Liver (tissue), 9 donors: Measurements from ENCODE around the gene NLRC5. TPM values are rescaled to one million over a fixed set of nuclear protein-coding genes. Genes with fewer than 3 reads are reported as not detected.

ENCODE experiments used
- DNase-seq: peaks from one replicate; pipeline ENCODE4 v3.0.0-alpha.2; 2017; ENCODE audit warnings: low spot score
- H3K27ac ChIP-seq, 2 donors: one replicate each; pipeline ENCODE4 v1.7.0; 2013; ENCODE audit warnings: inconsistent platforms in 2 of 2, low read length in 2 of 2, control low read depth in 1 of 2, low read depth in 1 of 2, mild to moderate bottlenecking in 1 of 2
- H3K27me3 ChIP-seq, 4 donors: one replicate each; pipeline versions ENCODE4 v1.6.1 to v1.7.0; 2013; ENCODE audit warnings: low read length in 3 of 4, inconsistent platforms in 1 of 4, mild to moderate bottlenecking in 1 of 4, moderate library complexity in 1 of 4; ENCODE audit not compliant: control insufficient read depth in 4 of 4, insufficient read depth in 4 of 4
- H3K36me3 ChIP-seq, 4 donors: one replicate each; pipeline versions ENCODE4 v1.6.1 to v1.7.0; 2013; ENCODE audit warnings: low read length in 3 of 4, mild to moderate bottlenecking in 3 of 4, low read depth in 1 of 4, moderate library complexity in 1 of 4; ENCODE audit not compliant: control insufficient read depth in 4 of 4, insufficient read depth in 3 of 4
- H3K4me1 ChIP-seq, 4 donors: one replicate each; pipeline versions ENCODE4 v1.6.1 to v1.7.0; 2013; ENCODE audit warnings: low read length in 3 of 4, mild to moderate bottlenecking in 3 of 4, moderate library complexity in 1 of 4; ENCODE audit not compliant: control insufficient read depth in 4 of 4, insufficient read depth in 4 of 4
- H3K4me3 ChIP-seq, 3 donors: one replicate each; pipeline versions ENCODE4 v1.6.1 to v1.7.0; 2013; ENCODE audit warnings: low read length in 3 of 3, control low read depth in 1 of 3, low read depth in 1 of 3, mild to moderate bottlenecking in 1 of 3
- H3K9ac ChIP-seq, 2 donors: one replicate each; pipeline ENCODE4 v1.7.0; 2013; ENCODE audit warnings: low read length in 2 of 2, mild to moderate bottlenecking in 2 of 2, moderate library complexity in 2 of 2, control low read depth in 1 of 2, low read depth in 1 of 2
- H3K9me3 ChIP-seq, 4 donors: one replicate each; pipeline versions ENCODE4 v1.6.1 to v1.7.0; 2013; ENCODE audit warnings: low read length in 3 of 4; ENCODE audit not compliant: control insufficient read depth in 4 of 4
- EGR1 ChIP-seq, 2 donors: IDR thresholded peaks; 2 replicates each; pipeline ENCODE4 v1.6.1; 2016 to 2018; ENCODE audit warnings: antibody characterized with exemption in 2 of 2, low read depth in 2 of 2
- FOXA1 ChIP-seq: IDR thresholded peaks from 2 replicates; pipeline ENCODE4 v1.6.1; 2016; ENCODE audit warnings: antibody characterized with exemption
- FOXA2 ChIP-seq: IDR thresholded peaks from 2 replicates; pipeline ENCODE4 v1.6.1; 2016; ENCODE audit warnings: antibody characterized with exemption
- GABPA ChIP-seq, 2 donors: IDR thresholded peaks in 1 of 2; conservative IDR thresholded peaks in 1 of 2; 2 replicates each; pipeline ENCODE4 v1.6.1; 2016; ENCODE audit warnings: antibody characterized with exemption in 2 of 2, mild to moderate bottlenecking in 1 of 2, moderate library complexity in 1 of 2
- HNF4G ChIP-seq: IDR thresholded peaks from 2 replicates; pipeline ENCODE4 v1.6.1; 2016; ENCODE audit warnings: antibody characterized with exemption
- JUND ChIP-seq, 2 donors: IDR thresholded peaks; 2 replicates each; pipeline ENCODE4 v1.6.1; 2016; ENCODE audit warnings: antibody characterized with exemption in 2 of 2
- NR2F2 ChIP-seq: IDR thresholded peaks from 2 replicates; pipeline ENCODE4 v1.6.1; 2016; ENCODE audit warnings: antibody characterized with exemption
- RAD21 ChIP-seq, 2 donors: IDR thresholded peaks; 2 replicates each; pipeline ENCODE4 v1.6.1; 2016; ENCODE audit warnings: antibody characterized with exemption in 2 of 2, mild to moderate bottlenecking in 2 of 2
- RXRA ChIP-seq, 2 donors: IDR thresholded peaks; 2 replicates each; pipeline ENCODE4 v1.6.1; 2017 to 2018; ENCODE audit warnings: antibody characterized with exemption in 2 of 2, mild to moderate bottlenecking in 1 of 2
- SP1 ChIP-seq: IDR thresholded peaks from 2 replicates; pipeline ENCODE4 v1.6.1; 2018; ENCODE audit warnings: antibody characterized with exemption, mild to moderate bottlenecking
- TAF1 ChIP-seq: conservative IDR thresholded peaks from 2 replicates; pipeline ENCODE4 v1.6.1; 2016; ENCODE audit warnings: antibody characterized with exemption, mild to moderate bottlenecking
- YY1 ChIP-seq: IDR thresholded peaks from 2 replicates; pipeline ENCODE4 v1.6.1; 2016; ENCODE audit warnings: antibody characterized with exemption, mild to moderate bottlenecking
- WGBS: extraction: QIAGEN DNeasy Blood & Tissue Kit; methylation state at CpG from one replicate; pipeline ENCODE4 v1.1.7; 2013; 5-methylcytosine and 5-hydroxymethylcytosine counted together
- polyA plus RNA-seq, 2 donors: library from polyadenylated mRNA; stranded (reverse) in 1 of 2; unstranded in 1 of 2; fragments of 200-250 nt in 1 of 2; fragments of >200 nt in 1 of 2; fragmentation: Nextera tagmentation in 1 of 2; extraction: Ambion mirVana in 1 of 2; gene quantifications; one replicate each; pipeline versions ENCODE4 v1.2.1 to v1.2.3, GENCODE V29; 2013 to 2015
- total RNA-seq, 2 donors: library from RNA; depleted of rRNA; stranded (reverse); fragments of >200 nt; gene quantifications; one replicate each; pipeline ENCODE4 v1.2.3, GENCODE V29; 2014
- TF ChIP-seq, protein P1 (sequence below): IDR thresholded peaks from 2 replicates; pipeline ENCODE4 v1.6.1; 2016; ENCODE audit warnings: antibody characterized with exemption
- TF ChIP-seq, protein P2 (sequence below): IDR thresholded peaks from 2 replicates; pipeline ENCODE4 v1.6.1; 2016; ENCODE audit warnings: antibody characterized with exemption, mild to moderate bottlenecking
- TF ChIP-seq, protein P3 (sequence below): IDR thresholded peaks from 2 replicates; pipeline ENCODE4 v1.6.1; 2016; ENCODE audit warnings: antibody characterized with exemption
- TF ChIP-seq, protein P4 (sequence below): fragments of 150-350 bp; IDR thresholded peaks from 2 replicates; pipeline ENCODE4 v1.5.1; 2017; ENCODE audit warnings: improper control_type of control experiment, low read depth, low read length; ENCODE audit not compliant: missing input control
- TF ChIP-seq, protein P5 (sequence below): IDR thresholded peaks from 2 replicates; pipeline ENCODE4 v1.6.1; 2016; ENCODE audit warnings: antibody characterized with exemption
- donor health status: healthy.
- donor health status: healthy.
- donor health status: healthy.
- donor health status: healthy.
- donor health status: healthy.

The NLRC5 gene
- total and polyA plus RNA-seq, 4 donors: 4.7 to 23.3 (median 8.8) TPM

DNA sequence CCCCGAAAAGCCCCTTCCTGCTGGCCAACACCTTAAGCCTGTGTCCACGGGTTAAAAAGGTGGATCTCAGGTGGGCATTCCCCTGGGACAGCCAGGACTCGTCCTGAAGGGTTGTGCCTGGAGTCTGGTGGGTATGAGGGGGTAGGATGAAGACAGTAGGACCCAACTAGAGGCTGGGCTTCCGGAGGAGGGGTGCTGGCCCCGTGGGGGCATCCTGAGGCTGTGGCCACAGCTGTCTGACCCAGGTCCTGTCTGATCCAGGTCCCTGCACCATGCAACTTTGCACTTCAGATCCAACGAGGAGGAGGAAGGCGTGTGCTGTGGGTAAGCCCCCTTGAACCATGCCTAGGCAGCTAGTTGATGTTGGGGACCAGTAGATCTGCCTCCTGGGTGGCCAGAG is 65.4 kb downstream of the NLRC5 start:
- Histone ChIP-seq H3K36me3 (peaks cover 5 to 11% (median 7%) of the 10 kb centered on the region in 4 donors), H3K27ac (no peak overlapping the region), H3K9me3 (no peaks in the 10 kb centered on the region), H3K4me1 (no peaks in the 10 kb centered on the region), H3K9ac (no peak overlapping the region), H3K27me3 (no peaks in the 10 kb centered on the region), H3K4me3 (no peak overlapping the region)
- TF ChIP-seq, protein P1, sequence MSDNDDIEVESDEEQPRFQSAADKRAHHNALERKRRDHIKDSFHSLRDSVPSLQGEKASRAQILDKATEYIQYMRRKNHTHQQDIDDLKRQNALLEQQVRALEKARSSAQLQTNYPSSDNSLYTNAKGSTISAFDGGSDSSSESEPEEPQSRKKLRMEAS: no peak
- TF ChIP-seq, protein P2, sequence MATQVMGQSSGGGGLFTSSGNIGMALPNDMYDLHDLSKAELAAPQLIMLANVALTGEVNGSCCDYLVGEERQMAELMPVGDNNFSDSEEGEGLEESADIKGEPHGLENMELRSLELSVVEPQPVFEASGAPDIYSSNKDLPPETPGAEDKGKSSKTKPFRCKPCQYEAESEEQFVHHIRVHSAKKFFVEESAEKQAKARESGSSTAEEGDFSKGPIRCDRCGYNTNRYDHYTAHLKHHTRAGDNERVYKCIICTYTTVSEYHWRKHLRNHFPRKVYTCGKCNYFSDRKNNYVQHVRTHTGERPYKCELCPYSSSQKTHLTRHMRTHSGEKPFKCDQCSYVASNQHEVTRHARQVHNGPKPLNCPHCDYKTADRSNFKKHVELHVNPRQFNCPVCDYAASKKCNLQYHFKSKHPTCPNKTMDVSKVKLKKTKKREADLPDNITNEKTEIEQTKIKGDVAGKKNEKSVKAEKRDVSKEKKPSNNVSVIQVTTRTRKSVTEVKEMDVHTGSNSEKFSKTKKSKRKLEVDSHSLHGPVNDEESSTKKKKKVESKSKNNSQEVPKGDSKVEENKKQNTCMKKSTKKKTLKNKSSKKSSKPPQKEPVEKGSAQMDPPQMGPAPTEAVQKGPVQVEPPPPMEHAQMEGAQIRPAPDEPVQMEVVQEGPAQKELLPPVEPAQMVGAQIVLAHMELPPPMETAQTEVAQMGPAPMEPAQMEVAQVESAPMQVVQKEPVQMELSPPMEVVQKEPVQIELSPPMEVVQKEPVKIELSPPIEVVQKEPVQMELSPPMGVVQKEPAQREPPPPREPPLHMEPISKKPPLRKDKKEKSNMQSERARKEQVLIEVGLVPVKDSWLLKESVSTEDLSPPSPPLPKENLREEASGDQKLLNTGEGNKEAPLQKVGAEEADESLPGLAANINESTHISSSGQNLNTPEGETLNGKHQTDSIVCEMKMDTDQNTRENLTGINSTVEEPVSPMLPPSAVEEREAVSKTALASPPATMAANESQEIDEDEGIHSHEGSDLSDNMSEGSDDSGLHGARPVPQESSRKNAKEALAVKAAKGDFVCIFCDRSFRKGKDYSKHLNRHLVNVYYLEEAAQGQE: no peak
- no peak for TF ChIP-seq FOXA2
- TF ChIP-seq, protein P3, sequence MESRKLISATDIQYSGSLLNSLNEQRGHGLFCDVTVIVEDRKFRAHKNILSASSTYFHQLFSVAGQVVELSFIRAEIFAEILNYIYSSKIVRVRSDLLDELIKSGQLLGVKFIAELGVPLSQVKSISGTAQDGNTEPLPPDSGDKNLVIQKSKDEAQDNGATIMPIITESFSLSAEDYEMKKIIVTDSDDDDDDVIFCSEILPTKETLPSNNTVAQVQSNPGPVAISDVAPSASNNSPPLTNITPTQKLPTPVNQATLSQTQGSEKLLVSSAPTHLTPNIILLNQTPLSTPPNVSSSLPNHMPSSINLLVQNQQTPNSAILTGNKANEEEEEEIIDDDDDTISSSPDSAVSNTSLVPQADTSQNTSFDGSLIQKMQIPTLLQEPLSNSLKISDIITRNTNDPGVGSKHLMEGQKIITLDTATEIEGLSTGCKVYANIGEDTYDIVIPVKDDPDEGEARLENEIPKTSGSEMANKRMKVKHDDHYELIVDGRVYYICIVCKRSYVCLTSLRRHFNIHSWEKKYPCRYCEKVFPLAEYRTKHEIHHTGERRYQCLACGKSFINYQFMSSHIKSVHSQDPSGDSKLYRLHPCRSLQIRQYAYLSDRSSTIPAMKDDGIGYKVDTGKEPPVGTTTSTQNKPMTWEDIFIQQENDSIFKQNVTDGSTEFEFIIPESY: no peak
- TF ChIP-seq GABPA (IDR thresholded peaks at IDR 0.05 in 1 of 2, conservative IDR thresholded peaks at IDR 0.05 in 1 of 2): no peak
- no peak for TF ChIP-seq JUND (IDR thresholded peaks at IDR 0.05)
- TF ChIP-seq, protein P4, sequence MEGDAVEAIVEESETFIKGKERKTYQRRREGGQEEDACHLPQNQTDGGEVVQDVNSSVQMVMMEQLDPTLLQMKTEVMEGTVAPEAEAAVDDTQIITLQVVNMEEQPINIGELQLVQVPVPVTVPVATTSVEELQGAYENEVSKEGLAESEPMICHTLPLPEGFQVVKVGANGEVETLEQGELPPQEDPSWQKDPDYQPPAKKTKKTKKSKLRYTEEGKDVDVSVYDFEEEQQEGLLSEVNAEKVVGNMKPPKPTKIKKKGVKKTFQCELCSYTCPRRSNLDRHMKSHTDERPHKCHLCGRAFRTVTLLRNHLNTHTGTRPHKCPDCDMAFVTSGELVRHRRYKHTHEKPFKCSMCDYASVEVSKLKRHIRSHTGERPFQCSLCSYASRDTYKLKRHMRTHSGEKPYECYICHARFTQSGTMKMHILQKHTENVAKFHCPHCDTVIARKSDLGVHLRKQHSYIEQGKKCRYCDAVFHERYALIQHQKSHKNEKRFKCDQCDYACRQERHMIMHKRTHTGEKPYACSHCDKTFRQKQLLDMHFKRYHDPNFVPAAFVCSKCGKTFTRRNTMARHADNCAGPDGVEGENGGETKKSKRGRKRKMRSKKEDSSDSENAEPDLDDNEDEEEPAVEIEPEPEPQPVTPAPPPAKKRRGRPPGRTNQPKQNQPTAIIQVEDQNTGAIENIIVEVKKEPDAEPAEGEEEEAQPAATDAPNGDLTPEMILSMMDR: no peak
- TF ChIP-seq, protein P5, sequence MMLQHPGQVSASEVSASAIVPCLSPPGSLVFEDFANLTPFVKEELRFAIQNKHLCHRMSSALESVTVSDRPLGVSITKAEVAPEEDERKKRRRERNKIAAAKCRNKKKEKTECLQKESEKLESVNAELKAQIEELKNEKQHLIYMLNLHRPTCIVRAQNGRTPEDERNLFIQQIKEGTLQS: no peak
- TF ChIP-seq YY1: no peak
- no peak for TF ChIP-seq FOXA1
- no peak for TF ChIP-seq SP1
- no peak for TF ChIP-seq HNF4G
- TF ChIP-seq RXRA (IDR thresholded peaks at IDR 0.05): no peak
- no peak for TF ChIP-seq NR2F2
- TF ChIP-seq RAD21 (IDR thresholded peaks at IDR 0.05): no peak
- no peak for TF ChIP-seq EGR1 (IDR thresholded peaks at IDR 0.05; ENCODE audit: low read depth in 2 of 2)
- no peak for TF ChIP-seq TAF1
- DNase-seq: no peak
- WGBS: 87% methylated on average over 7 of the region's 7 CpGs
